ENCODE data around the gene ARHGAP45. TPM values are rescaled to one million over a fixed set of nuclear protein-coding genes. Genes with fewer than 3 reads are reported as not detected.

Gene ARHGAP45
- polyA plus RNA-seq, 2 of the 4 experiments (the other 2 are of a cell fraction) = 1.2 to 1.9 TPM

DNA sequence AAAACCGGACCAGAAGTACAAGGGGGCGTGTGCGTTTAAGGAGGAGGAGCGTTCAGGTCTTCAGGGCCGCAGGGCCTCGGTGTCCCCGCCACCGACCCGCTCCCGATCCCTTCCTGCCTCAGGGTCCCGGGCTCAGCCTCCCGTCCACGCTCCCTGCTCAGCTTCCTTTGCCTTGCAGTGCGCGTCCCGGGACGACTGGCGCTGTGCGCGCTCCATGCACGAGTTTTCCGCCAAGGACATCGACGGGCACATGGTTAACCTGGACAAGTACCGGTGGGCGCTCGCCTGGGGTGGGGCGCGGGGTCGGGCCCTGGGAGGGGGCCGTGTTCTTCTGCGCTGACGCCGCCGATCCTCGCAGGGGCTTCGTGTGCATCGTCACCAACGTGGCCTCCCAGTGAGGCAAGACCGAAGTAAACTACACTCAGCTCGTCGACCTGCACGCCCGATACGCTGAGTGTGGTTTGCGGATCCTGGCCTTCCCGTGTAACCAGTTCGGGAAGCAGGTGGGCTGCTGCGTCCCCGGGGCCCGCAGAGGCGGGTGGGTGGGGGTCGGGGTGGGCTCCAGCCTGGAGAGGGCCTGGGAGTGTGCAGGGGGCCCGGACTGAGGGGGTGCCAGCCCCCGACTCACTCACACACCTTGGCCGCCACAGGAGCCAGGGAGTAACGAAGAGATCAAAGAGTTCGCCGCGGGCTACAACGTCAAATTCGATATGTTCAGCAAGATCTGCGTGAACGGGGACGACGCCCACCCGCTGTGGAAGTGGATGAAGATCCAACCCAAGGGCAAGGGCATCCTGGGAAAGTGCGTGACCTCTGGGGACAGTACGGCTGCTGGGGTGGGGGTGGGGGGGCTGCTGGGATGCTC is 38.3 kb downstream of the ARHGAP45 start:
- Histone ChIP-seq H3K4me2 (peak overlapping the region; percentile 84), H3K9me3 (peaks cover 3% of the 10 kb centered on the region; the same call in 2 of the 3 replicates), H3K4me1 (peaks cover 50% of the 10 kb centered on the region), H3K4me3 (peak overlapping the region; percentile 70), H3K27ac (peak overlapping the region; percentile 88 to 100)
- ATAC-seq (no peak), FAIRE-seq (no peak), DNase-seq (ENCODE audit: low read depth in 1 of 2, low spot score in 1 of 2) (peak in 1 of 2 experiments; percentile 57)
- TF ChIP-seq ZSCAN20 (CRISPR knock-in tag; IDR thresholded peaks at IDR 0.05) (no peak), JUN (IDR thresholded peaks at IDR 0.05) (0 out of 5 replicates have a peak, but pooled peaks of 1 of the 2 experiments have one; percentile 13), EP300 (IDR thresholded peaks at IDR 0.05) (no peak)
- TF ChIP-seq, protein P1, sequence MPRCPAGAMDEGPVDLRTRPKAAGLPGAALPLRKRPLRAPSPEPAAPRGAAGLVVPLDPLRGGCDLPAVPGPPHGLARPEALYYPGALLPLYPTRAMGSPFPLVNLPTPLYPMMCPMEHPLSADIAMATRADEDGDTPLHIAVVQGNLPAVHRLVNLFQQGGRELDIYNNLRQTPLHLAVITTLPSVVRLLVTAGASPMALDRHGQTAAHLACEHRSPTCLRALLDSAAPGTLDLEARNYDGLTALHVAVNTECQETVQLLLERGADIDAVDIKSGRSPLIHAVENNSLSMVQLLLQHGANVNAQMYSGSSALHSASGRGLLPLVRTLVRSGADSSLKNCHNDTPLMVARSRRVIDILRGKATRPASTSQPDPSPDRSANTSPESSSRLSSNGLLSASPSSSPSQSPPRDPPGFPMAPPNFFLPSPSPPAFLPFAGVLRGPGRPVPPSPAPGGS (IDR thresholded peaks at IDR 0.05) = no peak
- 57% methylated on average over 23 of the region's 69 CpGs for WGBS (ENCODE audit: missing lambda C conversion rate)
- ChIA-PET POLR2A (interaction anchor here (0.7 to 1.4 kb wide), 3 partner anchors 8 to 64 kb away, joined by 3 to 4 read pairs (median 3); no protein-coding TSS in a partner anchor), CTCF (interaction anchor here (0.6 to 1.7 kb wide), 3 partner anchors 48 to 116 kb away, joined by 4 to 5 read pairs (median 4); no protein-coding TSS in a partner anchor)

GRCh38 chr19:1105873-1106840 is 39.2 kb downstream of the ARHGAP45 start:
- Histone ChIP-seq H3K4me3 (no peak overlapping the region), H3K27ac (peak overlapping the region in 1 of 2 experiments; percentile 78; a peak in 3 of 6 replicates), H3K4me2 (peak overlapping the region; percentile 84), H3K4me1 (peaks cover 53% of the 10 kb centered on the region), H3K9me3 (no peaks in the 10 kb centered on the region)
- ATAC-seq (no peak), FAIRE-seq (no peak), DNase-seq (ENCODE audit: low read depth in 1 of 2, low spot score in 1 of 2) (no peak)
- ChIA-PET POLR2A (interaction anchor here (0.9 kb wide), 1 partner anchor 31 kb away, joined by 4 read pairs; no protein-coding TSS in a partner anchor), CTCF (interaction anchor here (0.7 to 1.8 kb wide), 5 partner anchors 35 to 135 kb away, joined by 3 to 5 read pairs (median 3); no protein-coding TSS in a partner anchor)
- 64% methylated on average over 8 of the region's 32 CpGs for WGBS (ENCODE audit: missing lambda C conversion rate)
- TF ChIP-seq RCOR1 (IDR thresholded peaks at IDR 0.05; ENCODE audit: low read depth, low read length) = no peak
- TF ChIP-seq, protein P2, sequence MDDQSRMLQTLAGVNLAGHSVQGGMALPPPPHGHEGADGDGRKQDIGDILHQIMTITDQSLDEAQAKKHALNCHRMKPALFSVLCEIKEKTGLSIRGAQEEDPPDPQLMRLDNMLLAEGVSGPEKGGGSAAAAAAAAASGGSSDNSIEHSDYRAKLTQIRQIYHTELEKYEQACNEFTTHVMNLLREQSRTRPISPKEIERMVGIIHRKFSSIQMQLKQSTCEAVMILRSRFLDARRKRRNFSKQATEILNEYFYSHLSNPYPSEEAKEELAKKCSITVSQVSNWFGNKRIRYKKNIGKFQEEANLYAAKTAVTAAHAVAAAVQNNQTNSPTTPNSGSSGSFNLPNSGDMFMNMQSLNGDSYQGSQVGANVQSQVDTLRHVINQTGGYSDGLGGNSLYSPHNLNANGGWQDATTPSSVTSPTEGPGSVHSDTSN (IDR thresholded peaks at IDR 0.05) = no peak
- TF ChIP-seq PHF8 (IDR thresholded peaks at IDR 0.05; ENCODE audit: borderline replicate concordance, low read depth) = no peak
- no peak for TF ChIP-seq FOSL2 (IDR thresholded peaks at IDR 0.05)
- TF ChIP-seq FOSL2 (CRISPR knock-in tag; IDR thresholded peaks at IDR 0.05) = no peak
- TF ChIP-seq CHD2 (IDR thresholded peaks at IDR 0.05; ENCODE audit: low read length, partially characterized antibody) = no peak
- no peak for TF ChIP-seq KDM1A (IDR thresholded peaks at IDR 0.05; ENCODE audit: low read depth)
- TF ChIP-seq, protein P3, sequence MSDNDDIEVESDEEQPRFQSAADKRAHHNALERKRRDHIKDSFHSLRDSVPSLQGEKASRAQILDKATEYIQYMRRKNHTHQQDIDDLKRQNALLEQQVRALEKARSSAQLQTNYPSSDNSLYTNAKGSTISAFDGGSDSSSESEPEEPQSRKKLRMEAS (IDR thresholded peaks at IDR 0.05) = no peak

GRCh38 chr19:1106841-1107660 is 40.1 kb downstream of the ARHGAP45 start:
- CTCF ChIA-PET = interaction anchor here (0.9 to 1.8 kb wide), 3 partner anchors 36 to 114 kb away, joined by 3 to 5 read pairs (median 5); no protein-coding TSS in a partner anchor
- Histone ChIP-seq H3K4me2 (no peak overlapping the region; the same call in 2 of the 3 replicates), H3K9me3 (no peaks in the 10 kb centered on the region), H3K4me3 (no peak overlapping the region), H3K4me1 (peaks cover 47% of the 10 kb centered on the region), H3K27ac (peak overlapping the region; percentile 32 to 78; a peak in 4 of 6 replicates)
- POLR2A ChIA-PET = no interaction called here
- WGBS (ENCODE audit: missing lambda C conversion rate) = 10% methylated on average over 2 of the region's 17 CpGs
- TF ChIP-seq, protein P3 (IDR thresholded peaks at IDR 0.05) = peak; percentile 5; the same call in 1 of the 2 replicates
- TF ChIP-seq JUNB (IDR thresholded peaks at IDR 0.05) = no peak
- TF ChIP-seq MYC (IDR thresholded peaks at IDR 0.05; ENCODE audit: borderline replicate concordance, low read length) = no peak
- TF ChIP-seq RAD21 (conservative IDR thresholded peaks at IDR 0.05 in 1 of 2, IDR thresholded peaks at IDR 0.05 in 1 of 2) = peak; percentile 18 to 28; a peak in 2 of 5 replicates
- TF ChIP-seq PHF8 (IDR thresholded peaks at IDR 0.05; ENCODE audit: borderline replicate concordance, low read depth) = no peak
- FAIRE-seq (no peak), DNase-seq (ENCODE audit: low read depth in 1 of 2, low spot score in 1 of 2) (peak in 1 of 2 experiments; percentile 86), ATAC-seq (peak; percentile 27 to 51)

Measured in A549 (cell line).